Measurements from ENCODE around the gene TAF11L11. TPM values are rescaled to one million over a fixed set of nuclear protein-coding genes. Genes with fewer than 3 reads are reported as not detected.
"Not testable (repeated sequence)": the region's sequence is repeated elsewhere in the genome, so short reads cannot be mapped to it uniquely, and the experiment has no call there.

The TAF11L11 gene
- total RNA-seq, 1 experiment from 2014 or later: not detected

DNA sequence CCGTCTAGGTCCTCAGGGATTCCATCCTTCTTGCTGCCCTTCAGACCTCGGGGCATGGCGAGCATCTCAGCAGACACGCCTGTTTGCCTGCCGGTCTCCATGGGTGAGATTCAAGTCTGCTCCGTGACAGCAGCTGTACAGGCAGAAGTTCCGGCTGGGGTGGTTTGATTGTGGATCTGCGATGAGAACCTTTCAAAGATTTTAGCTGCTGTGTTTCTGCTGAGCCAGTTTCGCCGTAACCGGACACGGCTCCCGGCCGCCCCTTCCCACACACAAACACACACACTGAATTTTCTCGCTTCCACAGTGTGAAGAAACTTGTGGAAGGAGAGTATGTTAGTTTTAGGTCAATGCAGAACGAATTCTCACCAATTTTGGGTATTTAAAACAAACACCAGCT is 13.1 kb upstream of the TAF11L11 start, which contains the start of gene TAF11L8:
TAF11L8 (minus strand) TSS at position 101 of the 400 bp plus-strand sequence.
- H2BK120ac ChIP-seq (ENCODE audit: low read depth, low read length, poor library complexity, severe bottlenecking); H2AFZ ChIP-seq (ENCODE audit: low read length); H4K91ac ChIP-seq (ENCODE audit: insufficient read length, low read depth, low read length); H2BK12ac ChIP-seq (ENCODE audit: insufficient read length, low read depth, low read length); H3K56ac ChIP-seq (ENCODE audit: insufficient read length, low read depth, low read length); H3K4me1 ChIP-seq (ENCODE audit: insufficient read depth, low read length); H3K14ac ChIP-seq (ENCODE audit: insufficient read depth, low read length); H3K79me1 ChIP-seq (ENCODE audit: insufficient read depth, low read depth, low read length, poor library complexity, severe bottlenecking); H4K20me1 ChIP-seq (ENCODE audit: control insufficient read depth, insufficient read depth, insufficient read length); H3K9me3 Mint-ChIP-seq; H3K4me2 ChIP-seq (ENCODE audit: insufficient read depth, insufficient read length, low read length); H3K18ac ChIP-seq (ENCODE audit: insufficient read length, low read depth, low read length); H3K27me3 ChIP-seq (ENCODE audit: insufficient read depth, low read length); H3K23me2 ChIP-seq (ENCODE audit: insufficient read length, low read depth, low read length, poor library complexity, severe bottlenecking); H2AK5ac ChIP-seq (ENCODE audit: insufficient read length, low read length); H3K9me3 ChIP-seq (ENCODE audit: control insufficient read depth, low read depth, low read length); H2BK15ac ChIP-seq (ENCODE audit: low read depth, low read length); H3K79me2 ChIP-seq (ENCODE audit: insufficient read depth, low read length); DNase-seq; H3K36me3 Mint-ChIP-seq (ENCODE audit: insufficient read depth in 1 of 3, low read depth in 3 of 3); H3K27ac ChIP-seq (ENCODE audit: insufficient read length, low read depth, low read length); H3T11ph ChIP-seq (ENCODE audit: low read length); H3K4ac ChIP-seq (ENCODE audit: low read depth, low read length); H3K27ac Mint-ChIP-seq; H3K23ac ChIP-seq (ENCODE audit: insufficient read length, low read depth, low read length); H3K4me3 Mint-ChIP-seq; H3K9ac ChIP-seq (ENCODE audit: extremely low read depth, insufficient read length, low read length); H3K4me1 Mint-ChIP-seq; H3K27me3 Mint-ChIP-seq (ENCODE audit: low read depth); H2BK5ac ChIP-seq (ENCODE audit: insufficient read length, low read length); H4K5ac ChIP-seq (ENCODE audit: insufficient read length, low read depth, low read length); H2BK20ac ChIP-seq (ENCODE audit: low read depth, low read length, poor library complexity, severe bottlenecking); H4K8ac ChIP-seq (replicated peaks; ENCODE audit: insufficient read length, low read depth, low read length): not testable (repeated sequence)
- WGBS (ENCODE audit: extremely low coverage, insufficient read length, low lambda C conversion rate): no CpG with 5 or more reads among the region's 16 CpGs

DNA sequence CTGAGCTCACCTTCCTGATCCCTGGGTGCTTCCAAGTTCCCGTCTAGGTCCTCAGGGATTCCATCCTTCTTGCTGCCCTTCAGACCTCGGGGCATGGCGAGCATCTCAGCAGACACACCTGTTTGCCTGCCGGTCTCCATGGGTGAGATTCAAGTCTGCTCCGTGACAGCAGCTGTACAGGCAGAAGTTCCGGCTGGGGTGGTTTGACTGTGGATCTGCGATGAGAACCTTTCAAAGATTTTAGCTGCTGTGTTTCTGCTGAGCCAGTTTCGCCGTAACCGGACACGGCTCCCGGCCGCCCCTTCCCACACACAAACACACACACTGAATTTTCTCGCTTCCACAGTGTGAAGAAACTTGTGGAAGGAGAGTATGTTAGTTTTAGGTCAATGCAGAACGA is 9.7 kb upstream of the TAF11L11 start, which contains the start of gene TAF11L9:
TAF11L9 (minus strand) TSS at position 140 of the 400 bp plus-strand sequence.
- not testable (repeated sequence) for H2BK5ac ChIP-seq (ENCODE audit: insufficient read length, low read length); H3K27ac Mint-ChIP-seq; H2BK12ac ChIP-seq (ENCODE audit: insufficient read length, low read depth, low read length); H3K4me3 Mint-ChIP-seq; H3K36me3 Mint-ChIP-seq (ENCODE audit: insufficient read depth in 1 of 3, low read depth in 3 of 3); H3K18ac ChIP-seq (ENCODE audit: insufficient read length, low read depth, low read length); H3K4me1 Mint-ChIP-seq; H3K9me3 ChIP-seq (ENCODE audit: control insufficient read depth, low read depth, low read length); H2AK5ac ChIP-seq (ENCODE audit: insufficient read length, low read length); H3K4ac ChIP-seq (ENCODE audit: low read depth, low read length); H2BK15ac ChIP-seq (ENCODE audit: low read depth, low read length); H3K4me1 ChIP-seq (ENCODE audit: insufficient read depth, low read length); H3K9me3 Mint-ChIP-seq; H3K4me2 ChIP-seq (ENCODE audit: insufficient read depth, insufficient read length, low read length); H4K8ac ChIP-seq (replicated peaks; ENCODE audit: insufficient read length, low read depth, low read length); H3K27ac ChIP-seq (ENCODE audit: insufficient read length, low read depth, low read length); H4K5ac ChIP-seq (ENCODE audit: insufficient read length, low read depth, low read length); H2AFZ ChIP-seq (ENCODE audit: low read length); H2BK120ac ChIP-seq (ENCODE audit: low read depth, low read length, poor library complexity, severe bottlenecking); H3K79me2 ChIP-seq (ENCODE audit: insufficient read depth, low read length); H2BK20ac ChIP-seq (ENCODE audit: low read depth, low read length, poor library complexity, severe bottlenecking); H3K27me3 ChIP-seq (ENCODE audit: insufficient read depth, low read length); H3K23me2 ChIP-seq (ENCODE audit: insufficient read length, low read depth, low read length, poor library complexity, severe bottlenecking); H4K91ac ChIP-seq (ENCODE audit: insufficient read length, low read depth, low read length); H4K20me1 ChIP-seq (ENCODE audit: control insufficient read depth, insufficient read depth, insufficient read length); DNase-seq; H3K56ac ChIP-seq (ENCODE audit: insufficient read length, low read depth, low read length); H3K9ac ChIP-seq (ENCODE audit: extremely low read depth, insufficient read length, low read length); H3K23ac ChIP-seq (ENCODE audit: insufficient read length, low read depth, low read length); H3K79me1 ChIP-seq (ENCODE audit: insufficient read depth, low read depth, low read length, poor library complexity, severe bottlenecking); H3T11ph ChIP-seq (ENCODE audit: low read length); H3K14ac ChIP-seq (ENCODE audit: insufficient read depth, low read length); H3K27me3 Mint-ChIP-seq (ENCODE audit: low read depth)
- WGBS (ENCODE audit: extremely low coverage, insufficient read length, low lambda C conversion rate): no CpG with 5 or more reads among the region's 15 CpGs
